SKM-1 (cell line): Measurements from ENCODE around the gene MIOX.
"Not testable (repeated sequence)": the region's sequence is repeated elsewhere in the genome, so short reads cannot be mapped to it uniquely, and the experiment has no call there.

Experiments
- DNase-seq: peaks from one replicate; lab custom pipeline; 2025; ENCODE audit not compliant: unreplicated experiment; lab: John Stamatoyannopoulos, UW

The MIOX gene

DNA sequence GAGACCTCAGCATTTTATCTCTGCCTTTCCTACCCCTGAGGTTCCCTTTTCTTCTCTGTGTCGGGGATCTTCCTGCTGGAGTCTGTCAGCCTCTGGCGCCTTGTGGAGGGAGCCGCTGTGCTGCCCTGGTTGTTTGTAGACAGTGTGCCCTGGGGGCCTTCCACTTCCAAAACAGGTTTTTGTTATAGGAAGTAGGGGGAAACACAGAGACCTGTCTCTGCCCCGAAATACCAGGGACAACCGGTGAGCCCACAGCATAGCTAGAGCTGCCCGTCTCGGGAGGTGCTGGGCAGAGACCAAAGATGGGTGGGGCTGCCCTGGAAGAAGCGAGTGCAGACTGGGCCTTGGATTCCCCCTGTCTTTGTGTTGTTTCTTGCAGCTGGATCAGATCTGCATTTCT is 29.4 kb downstream of the MIOX start:
- no peak for DNase-seq

DNA sequence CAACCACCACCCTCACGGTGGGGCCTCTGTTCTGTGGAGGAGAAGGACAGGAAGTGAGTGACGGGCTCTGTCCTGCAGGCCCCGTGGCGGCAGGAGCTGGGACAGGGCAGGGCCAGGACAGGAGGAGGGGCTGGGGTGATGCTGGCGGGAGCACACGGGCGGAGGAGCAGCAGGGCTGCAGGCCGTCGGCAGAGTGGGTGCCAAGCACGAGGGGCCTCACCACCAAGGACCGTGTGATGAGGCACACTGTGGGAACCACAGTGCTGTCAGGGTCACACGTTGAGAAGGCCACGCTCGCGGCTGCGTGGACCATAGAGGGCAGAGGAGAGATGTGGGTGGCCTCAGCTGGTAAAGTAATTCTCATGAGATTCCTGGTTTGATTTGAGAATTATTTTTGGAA is 30.2 kb downstream of the MIOX start:
- DNase-seq: no peak

DNA sequence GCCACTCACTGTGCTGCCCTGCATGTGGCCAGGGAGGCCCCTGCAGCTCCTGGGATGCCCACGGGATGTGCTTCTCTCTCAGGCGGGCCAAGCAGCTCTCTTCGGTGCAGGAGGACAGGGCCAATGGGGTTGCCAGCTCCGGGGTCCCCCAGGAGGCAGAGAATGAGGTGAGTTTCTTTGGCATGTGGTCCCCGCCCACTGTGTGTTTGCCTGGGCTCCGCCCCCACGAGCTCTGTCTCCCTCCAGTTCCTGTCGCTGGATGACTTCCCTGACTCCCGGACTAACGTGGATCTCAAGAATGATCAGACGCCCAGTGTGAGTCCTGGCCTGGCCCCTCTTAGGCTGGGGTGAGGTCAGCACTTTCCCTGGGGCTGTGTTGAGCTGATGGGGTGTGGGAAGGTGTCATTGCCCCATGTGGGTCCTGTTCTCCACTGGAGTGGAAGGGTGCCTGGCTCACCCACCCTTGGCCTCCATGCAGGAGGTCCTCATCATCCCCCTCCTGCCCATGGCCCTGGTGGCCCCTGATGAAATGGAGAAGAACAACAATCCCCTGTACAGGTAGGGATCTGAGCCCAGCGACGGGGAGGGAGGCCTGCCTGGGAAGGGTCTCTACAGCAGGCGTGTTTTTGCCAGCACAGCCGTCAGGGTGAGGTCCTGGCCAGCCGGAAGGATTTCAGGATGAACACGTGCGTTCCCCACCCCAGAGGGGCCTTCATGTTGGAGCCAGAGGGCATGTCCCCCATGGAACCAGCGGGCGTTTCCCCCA is 31.0 kb downstream of the MIOX start:
- no peak for DNase-seq

DNA sequence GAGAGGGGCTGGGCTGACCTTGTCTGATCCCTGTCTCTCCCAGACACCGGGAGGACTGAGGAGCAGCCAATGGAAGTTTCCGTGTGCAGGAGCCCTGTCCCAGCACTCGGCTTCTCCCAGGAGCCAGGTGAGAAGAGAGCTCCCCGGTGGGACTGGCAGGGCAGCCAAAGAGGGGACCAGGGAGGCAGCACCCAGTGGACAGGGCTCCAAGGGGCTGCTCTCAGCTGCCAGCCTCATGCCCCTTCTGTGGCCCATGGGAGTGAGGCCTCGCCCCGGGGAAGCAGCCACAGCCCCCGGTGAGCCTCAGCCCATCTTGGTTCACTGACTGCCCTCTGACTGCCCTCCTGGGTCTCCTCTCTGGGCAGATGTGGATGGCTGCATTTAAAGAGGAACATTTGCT is 31.9 kb downstream of the MIOX start:
- DNase-seq: no peak

DNA sequence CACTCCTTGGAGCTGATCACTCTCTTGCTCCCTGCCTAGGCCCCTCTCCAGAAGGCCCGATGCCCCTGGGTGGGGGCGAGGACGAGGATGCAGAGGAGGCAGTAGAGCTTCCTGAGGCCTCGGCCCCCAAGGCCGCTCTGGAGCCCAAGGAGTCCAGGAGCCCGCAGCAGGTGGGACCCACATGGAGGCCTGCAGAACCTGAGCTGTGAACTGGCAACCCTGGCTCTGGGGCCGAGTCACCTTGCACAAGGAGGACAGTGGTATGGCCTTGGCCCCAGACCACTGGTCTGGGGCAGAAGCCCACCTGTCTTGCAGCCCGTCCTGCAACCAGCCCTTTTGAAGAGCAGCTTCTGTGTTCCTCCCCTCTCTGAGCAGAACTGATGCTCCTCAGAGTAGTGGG is 32.5 kb downstream of the MIOX start:
- no peak for DNase-seq

DNA sequence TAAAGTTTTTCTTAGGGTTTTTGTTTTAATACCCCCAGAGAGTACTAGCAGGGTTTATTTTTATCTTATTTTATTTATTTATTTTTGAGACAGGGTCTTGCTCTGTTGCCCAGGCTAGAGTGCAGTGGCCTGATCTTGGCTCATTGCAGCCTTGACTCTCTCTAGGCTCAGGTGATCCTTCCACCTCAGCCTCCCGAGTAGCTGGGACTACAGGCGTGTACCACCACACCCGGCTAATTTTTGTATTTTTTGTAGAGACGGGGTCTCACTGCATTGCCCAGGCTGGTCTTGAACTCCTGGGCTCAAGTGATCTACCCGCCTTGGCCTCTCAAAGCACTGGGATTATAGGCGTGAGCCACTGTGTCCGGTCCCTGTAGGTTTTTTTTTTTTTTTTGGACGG is 33.5 kb downstream of the MIOX start:
- not testable (repeated sequence) for DNase-seq

DNA sequence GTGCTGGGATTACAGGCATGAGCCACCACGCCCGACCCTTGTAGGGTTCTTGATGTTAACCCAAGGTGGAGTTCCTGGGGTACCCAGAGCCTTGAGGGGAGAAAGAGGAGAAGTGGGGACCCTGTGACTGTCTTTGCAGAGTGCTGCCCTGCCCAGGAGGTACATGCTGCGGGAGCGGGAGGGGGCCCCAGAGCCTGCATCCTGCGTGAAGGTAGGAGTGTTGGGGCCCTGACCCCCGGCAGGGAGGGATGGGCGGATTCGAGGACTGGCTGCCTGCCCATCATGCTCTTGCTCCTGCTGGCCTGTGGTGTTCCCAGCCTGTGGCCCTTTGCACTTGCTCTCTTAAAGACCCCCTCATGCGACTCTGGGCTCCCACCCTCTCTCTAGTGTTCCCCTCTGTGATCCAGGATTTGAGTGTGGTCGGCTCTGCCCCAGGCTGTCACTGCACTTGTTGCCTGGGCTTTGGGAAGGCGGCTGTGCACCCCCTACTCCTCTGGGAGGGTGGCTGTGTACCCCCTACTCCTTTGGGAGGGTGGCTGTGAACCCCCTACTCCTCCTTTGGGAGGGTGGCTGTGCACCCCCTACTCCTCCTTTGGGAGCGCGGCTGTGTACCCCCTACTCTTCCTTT is 34.3 kb downstream of the MIOX start:
- DNase-seq: no peak

DNA sequence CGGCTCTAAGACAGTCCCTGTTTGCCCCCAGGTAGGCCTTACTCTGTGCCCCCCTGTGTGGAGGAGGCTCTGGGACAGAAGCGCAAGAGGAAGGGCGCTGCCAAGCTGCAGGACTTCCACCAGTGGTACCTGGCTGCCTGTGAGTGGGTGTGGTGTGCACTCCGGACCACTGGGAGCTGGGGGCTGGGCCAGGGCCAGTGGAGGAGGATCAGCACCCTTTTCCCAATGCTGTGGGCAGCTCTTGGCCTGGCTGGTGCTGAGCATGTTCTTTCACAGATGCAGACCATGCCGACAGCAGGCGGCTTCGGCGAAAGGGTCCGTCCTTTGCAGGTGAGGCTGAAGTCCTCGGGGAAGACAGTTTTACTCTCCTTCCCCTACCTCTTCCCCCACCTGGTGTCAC is 35.1 kb downstream of the MIOX start:
- no peak for DNase-seq

DNA sequence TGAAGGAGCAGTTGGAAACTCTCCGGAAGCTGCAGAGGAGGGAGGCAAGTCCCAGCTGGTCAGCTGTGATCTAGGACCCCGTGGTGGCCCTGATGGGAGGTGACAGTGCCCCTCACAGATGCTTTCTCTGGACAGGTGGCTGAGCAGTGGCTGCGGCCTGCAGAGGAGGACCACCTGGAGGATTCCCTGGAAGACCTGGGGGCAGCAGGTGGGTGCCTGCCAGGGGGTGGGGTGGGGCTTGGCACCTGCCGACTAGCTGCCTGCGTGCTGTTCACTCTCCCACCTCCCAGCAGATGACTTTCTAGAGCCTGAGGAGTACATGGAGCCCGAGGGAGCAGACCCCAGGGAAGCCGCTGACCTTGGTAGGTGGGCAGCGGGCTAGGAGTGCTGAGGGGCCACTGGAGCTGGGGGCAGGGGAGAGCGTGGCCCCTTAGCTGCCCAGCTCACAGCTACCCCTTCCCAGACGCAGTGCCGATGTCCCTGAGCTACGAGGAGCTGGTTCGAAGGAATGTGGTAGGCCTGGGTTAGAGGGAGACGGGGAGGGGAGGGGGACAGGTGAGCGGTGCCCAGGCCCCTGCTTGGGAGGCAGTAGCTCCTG is 35.6 kb downstream of the MIOX start:
- DNase-seq: no peak

DNA sequence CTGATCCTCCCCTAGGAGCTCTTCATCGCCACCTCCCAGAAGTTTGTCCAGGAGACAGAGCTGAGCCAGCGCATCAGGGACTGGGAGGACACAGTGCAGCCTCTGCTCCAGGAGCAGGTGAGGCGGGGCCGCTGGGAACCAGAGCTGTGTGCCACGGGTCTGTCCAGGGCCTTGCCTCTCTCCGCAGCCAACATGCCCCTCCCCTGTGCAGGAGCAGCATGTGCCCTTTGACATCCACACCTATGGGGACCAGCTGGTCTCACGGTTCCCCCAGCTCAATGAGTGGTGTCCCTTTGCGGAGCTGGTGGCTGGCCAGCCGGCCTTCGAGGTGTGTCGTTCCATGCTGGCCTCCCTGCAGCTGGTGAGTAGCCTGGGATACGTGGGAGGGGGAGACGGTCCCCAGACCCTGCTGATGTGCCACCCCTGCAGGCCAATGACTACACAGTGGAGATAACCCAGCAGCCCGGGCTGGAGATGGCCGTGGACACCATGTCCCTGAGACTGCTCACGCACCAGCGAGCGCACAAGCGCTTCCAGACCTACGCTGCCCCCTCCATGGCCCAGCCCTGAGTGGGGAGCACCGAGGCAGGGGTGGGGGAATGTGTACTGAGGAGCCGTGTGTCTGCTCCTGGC is 36.3 kb downstream of the MIOX start:
- DNase-seq: no peak

DNA sequence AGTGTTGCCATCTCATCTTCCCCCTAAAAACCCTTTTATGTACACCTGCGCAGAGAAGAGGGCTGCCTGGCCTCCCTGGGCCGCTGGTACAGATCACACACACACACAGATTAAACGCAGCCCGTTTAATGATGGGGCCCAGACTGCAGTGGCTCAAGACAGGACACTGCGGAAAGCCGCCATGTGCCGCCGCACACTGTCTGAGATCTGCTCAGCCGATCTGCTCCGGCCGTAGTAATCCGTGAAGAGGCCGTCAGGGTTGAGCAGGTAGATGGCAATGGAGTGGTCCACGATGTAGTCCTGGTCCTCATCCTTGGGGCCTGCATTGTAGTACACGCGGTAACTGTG is 36.8 kb downstream of the MIOX start:
- no peak for DNase-seq

DNA sequence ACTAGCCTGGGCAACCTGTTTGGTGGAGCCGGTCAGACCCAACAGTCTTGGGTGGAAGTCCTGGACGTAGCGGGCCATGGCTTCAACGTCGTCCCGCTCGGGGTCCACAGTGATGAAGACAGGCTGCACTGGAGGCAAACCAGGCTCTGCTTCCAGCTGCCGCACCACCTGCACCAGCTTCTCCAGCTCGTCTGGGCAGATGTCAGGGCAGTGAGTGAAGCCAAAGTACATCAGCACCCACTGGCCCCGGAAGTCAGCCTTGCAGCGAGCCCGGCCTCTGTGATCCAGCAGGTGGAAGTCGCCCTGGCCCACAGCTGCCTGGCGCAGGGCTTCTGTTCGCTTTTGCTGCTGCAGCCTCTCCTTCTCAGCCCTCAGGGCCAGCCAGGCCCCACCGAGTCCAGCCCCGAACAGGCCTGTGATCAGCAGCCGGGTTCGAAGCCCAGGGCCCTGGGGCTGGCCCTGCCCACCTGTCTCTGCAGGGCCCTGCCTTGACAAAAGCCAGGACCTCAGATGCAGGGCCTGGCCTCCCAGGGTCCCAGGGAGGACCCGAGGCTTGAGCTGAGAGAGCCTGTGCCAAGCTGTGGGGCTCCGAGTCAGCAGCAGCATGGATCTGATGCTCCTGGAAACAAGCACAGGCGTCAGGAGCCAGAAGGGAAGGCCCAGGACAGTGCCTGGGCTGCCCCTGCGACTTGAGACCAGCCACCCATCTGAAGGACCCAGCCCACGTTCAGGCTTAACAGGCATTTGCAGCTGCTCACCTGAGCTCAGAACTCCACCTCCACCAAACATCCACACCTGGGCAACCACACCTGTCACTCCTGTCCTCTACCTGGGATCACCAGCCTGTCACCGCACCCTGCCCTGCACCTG is 37.4 kb downstream of the MIOX start:
- no peak for DNase-seq

DNA sequence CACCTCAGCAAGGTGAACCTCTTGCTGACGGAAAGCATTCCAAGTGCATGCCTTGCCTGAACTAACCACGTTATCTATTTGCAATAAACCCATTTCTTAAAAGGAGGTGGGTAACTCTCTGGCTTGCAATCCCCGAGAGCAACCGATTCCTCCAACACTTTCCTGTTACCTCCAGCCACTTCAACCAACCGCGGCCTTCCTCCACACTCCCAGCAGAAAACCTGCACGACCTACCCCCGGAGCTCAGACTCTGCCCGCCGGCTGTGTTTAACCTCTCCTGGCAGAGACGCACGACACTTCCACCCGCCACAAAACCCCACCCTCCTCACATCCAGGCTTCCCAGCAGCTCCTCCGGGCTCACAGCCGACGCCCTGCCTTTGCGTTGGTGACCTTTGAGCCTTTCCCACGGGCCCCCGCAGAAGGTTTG is 38.0 kb downstream of the MIOX start:
- no peak for DNase-seq

DNA sequence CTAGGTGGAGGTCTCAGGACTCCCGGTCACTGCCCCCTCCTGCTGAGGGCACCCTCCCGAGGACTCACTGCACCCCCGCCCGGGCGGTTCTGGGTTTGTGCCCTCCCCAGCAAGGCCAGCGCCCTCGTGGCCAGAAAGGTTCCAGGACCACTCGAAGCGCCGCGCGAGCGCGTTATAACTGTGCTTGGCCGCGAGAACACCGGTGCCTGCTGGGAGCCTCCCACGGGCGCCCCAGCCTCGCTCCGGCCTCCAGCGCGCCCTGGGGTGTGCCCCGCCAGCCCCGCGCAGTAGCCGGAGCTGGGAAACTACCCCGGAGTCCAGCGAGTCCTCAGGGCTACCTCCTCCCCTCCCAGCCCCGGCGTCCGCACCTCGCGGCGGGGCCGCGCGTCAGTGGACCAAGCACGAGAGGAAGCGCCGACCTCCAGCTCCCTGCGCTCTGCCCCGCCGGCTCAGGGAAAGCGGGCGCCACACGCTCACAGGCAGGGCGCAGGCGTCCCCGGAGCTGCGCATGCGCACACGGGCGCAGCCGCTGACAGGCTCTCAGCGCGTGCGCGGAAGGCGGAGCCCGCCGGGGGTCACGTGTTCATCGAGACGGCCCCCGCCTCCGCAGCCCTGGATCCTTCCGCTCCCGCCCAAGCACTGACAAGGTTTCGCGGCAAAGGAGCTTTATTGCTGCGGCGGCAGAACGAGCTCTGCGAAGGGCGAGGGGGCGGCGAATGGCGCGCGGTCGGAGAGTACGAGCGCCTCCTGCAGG is 38.6 kb downstream of the MIOX start, which contains the start of gene SCO2:
SCO2 (minus strand) TSS at position 495 of the 754 bp plus-strand sequence. CDS start 1,187 bp downstream, outside the sequence.
- DNase-seq: peak; percentile 92

DNA sequence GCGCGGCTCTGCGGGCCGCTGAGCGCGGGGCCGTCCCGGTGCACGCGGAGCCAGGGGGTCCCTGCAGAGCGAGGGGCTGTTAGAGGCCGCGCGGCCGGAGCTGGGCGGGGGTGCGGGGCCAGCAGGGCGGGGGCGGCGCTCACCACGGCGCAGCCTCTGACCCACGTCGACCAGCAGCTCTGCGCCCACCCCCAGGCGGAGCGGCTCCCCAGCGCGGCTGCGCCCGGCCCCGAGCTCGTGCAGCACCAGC is 39.1 kb downstream of the MIOX start:
- DNase-seq: no peak

DNA sequence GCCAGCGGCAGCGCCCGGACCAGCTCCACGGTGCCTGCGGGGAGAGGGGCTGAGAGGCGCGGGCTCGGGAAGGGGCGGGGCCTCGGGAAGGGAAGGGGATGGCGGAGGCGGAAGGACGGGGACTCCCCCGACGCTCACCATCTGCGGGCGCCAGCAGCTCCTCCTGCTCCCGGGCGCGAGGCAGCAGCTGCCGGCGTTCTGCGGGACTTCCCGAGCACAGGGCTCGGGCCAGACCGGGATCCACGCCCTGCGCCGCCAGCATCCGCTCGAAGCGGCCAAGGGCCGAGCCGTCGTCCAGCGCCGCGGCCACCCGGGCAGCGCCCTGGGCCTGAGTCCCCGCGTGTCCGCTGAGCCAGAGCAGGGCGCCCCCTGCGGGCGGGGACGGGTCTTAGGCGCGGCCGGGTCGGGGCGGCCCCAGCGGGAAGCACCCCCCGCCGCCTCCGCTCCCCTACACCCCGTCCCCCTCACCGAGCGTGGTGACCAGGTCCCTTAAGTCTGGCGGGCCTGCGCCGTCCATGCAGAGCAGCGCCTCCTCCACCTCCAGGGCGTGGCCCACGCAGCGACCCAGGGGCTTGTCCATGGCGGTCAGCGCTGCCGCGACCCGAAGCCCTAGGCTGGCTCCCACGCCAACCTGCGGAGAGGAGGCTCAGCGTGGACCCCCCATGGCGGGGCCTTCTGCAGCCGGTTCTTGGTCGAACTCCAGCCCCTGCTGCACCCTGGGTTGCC is 39.6 kb downstream of the MIOX start:
- peak; percentile 58 for DNase-seq

DNA sequence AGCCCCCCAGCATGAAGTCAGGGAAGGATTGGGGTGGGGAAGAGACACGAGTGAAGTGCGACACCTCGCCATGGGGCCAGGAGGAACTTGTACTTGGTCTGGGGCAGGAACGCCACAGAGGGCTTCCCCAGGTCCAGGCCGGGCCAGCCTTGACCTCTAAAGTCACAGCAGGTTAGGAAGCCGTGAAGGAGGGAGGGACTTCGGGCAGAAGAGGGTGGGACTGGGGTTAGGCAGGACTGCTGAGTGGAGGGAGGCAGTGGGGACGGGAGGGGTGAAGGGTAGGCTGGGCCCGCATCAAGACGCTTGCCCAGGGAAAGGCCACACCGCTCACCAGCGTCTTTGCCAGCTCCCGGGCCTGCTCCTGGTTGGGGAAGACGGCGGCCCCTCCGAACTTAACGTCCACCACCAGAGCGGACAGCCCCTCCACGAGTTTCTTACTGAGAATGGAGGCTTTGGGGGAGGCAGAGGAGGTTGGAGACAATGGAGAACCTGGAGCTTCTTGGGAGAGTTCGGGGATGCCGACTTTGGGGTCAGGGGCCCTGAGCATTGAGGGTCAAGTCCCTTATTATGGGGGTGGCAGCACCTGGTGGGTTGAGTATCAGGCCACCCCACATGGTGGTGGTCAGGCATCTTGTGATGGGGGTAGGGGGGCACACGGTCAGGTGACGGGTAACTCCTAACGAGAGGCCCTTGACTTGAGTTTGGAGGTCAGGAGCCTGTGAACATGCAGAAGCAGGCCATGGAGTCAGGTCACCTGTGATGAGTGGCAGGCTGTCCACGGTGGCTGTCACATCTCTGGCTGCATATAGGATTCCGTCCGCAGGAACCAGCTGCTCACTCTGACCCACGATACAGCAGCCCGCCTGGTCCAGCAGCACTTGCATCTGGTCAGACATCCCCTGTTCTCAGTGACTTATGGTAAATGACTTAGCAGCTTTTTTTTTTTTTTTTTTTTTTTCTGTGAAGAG is 40.5 kb downstream of the MIOX start:
- peak; percentile 58 for DNase-seq

DNA sequence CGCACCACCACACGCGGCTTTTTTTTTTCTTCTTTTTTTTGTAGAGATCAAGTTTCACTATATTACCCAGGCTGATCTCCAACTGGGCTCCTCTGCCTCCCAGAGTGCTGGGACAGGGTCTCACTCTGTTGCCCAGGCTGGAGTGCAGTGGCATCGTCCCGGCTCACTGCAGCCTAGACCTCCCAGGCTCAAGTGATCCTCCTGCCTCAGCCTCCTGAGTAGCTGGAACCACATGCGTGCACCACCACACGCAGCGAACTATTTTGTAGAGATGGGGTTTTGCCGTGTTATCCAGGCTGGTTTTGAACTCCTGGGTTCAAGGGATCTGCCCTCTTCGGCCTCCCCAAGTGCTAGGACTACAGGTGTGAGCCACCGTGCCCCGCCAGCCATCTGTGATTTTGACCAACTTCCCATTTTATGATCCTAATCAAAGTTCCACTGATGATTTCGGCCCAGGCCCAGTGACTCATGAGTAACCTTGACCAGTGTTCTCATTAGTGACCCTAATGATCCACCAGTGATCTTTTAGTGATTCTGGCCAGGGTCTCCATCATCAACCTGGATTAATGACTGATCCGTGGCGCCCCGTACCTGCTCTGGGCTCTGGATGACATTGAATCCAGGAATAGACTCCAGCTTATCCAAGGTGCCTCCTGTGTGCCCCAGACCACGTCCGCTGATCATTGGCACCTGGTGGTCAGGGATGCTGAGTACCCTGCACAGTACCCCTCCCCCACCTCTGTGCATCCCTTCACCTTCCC is 41.4 kb downstream of the MIOX start:
- no peak for DNase-seq
